Measurements from ENCODE around the gene RPL38.

RPL38 gene

GRCh38 chr17:74257311-74257710, 53.8 kb downstream of the RPL38 start:
- H3K4me3 ChIP-seq (ENCODE audit: low read length): no peak overlapping the region
- TF ChIP-seq CTCF (conservative IDR thresholded peaks at IDR 0.05; ENCODE audit: low read depth, low read length): no peak
- DNase-seq (ENCODE audit: low read depth): no peak

- DNase-seq (ENCODE audit: low read depth): no peak
- H3K4me3 ChIP-seq (ENCODE audit: low read length): no peak overlapping the region
- no peak for TF ChIP-seq CTCF (conservative IDR thresholded peaks at IDR 0.05; ENCODE audit: low read depth, low read length)
Observed at GRCh38 chr17:74259667-74260524, 56.4 kb downstream of the RPL38 start.
